ENCODE results near the gene MTFP1.
A peak's percentile ranks its signal among the peaks of the same experiment; 100 is the strongest.
"Not testable (repeated sequence)": the region's sequence is repeated elsewhere in the genome, so short reads cannot be mapped to it uniquely, and the experiment has no call there.

The MTFP1 gene

GRCh38 chr22:30426388-30427353 lies 1.1 kb downstream of the MTFP1 start:
- peak; percentile 77 for DNase-seq (ENCODE audit: low read depth)

- DNase-seq (ENCODE audit: low read depth): no peak
Measured at GRCh38 chr22:30427871-30428270, 2.3 kb downstream of the MTFP1 start.

GRCh38 chr22:30429887-30430286 lies 4.3 kb downstream of the MTFP1 start:
- no peak for DNase-seq (ENCODE audit: low read depth)

- no peak for DNase-seq (ENCODE audit: low read depth)
Measured at GRCh38 chr22:30430933-30431332, 5.4 kb downstream of the MTFP1 start.

- DNase-seq (ENCODE audit: low read depth): no peak
Measured at GRCh38 chr22:30432096-30432495, 6.5 kb downstream of the MTFP1 start.

- DNase-seq (ENCODE audit: low read depth): no peak
Measured at GRCh38 chr22:30432520-30432919, 7.0 kb downstream of the MTFP1 start.

GRCh38 chr22:30433227-30433626 lies 7.7 kb downstream of the MTFP1 start:
- no peak for DNase-seq (ENCODE audit: low read depth)

- DNase-seq (ENCODE audit: low read depth): no peak
Measured at GRCh38 chr22:30433773-30434172, 8.2 kb downstream of the MTFP1 start.

- no peak for DNase-seq (ENCODE audit: low read depth)
Measured at GRCh38 chr22:30434843-30435242, 9.3 kb downstream of the MTFP1 start.

GRCh38 chr22:30435674-30436126 lies 10.1 kb downstream of the MTFP1 start:
- no peak for DNase-seq (ENCODE audit: low read depth)

GRCh38 chr22:30436196-30436595 lies 10.6 kb downstream of the MTFP1 start:
- DNase-seq (ENCODE audit: low read depth): no peak

GRCh38 chr22:30438559-30438958 lies 13.0 kb downstream of the MTFP1 start:
- no peak for DNase-seq (ENCODE audit: low read depth)

GRCh38 chr22:30439226-30439625 lies 13.7 kb downstream of the MTFP1 start:
- no peak for DNase-seq (ENCODE audit: low read depth)

- DNase-seq (ENCODE audit: low read depth): no peak
Measured at GRCh38 chr22:30439836-30440235, 14.3 kb downstream of the MTFP1 start.

GRCh38 chr22:30441088-30441487 lies 15.5 kb downstream of the MTFP1 start:
- DNase-seq (ENCODE audit: low read depth): no peak

GRCh38 chr22:30444632-30445437 lies 19.3 kb downstream of the MTFP1 start:
- DNase-seq (ENCODE audit: low read depth): peak; percentile 51

- peak; percentile 15 for DNase-seq (ENCODE audit: low read depth)
Measured at GRCh38 chr22:30445438-30446145, 20.0 kb downstream of the MTFP1 start.

- no peak for DNase-seq (ENCODE audit: low read depth)
Measured at GRCh38 chr22:30447656-30448055, 22.1 kb downstream of the MTFP1 start.

- not testable (repeated sequence) for DNase-seq (ENCODE audit: low read depth)
Measured at GRCh38 chr22:30451488-30451887, 25.9 kb downstream of the MTFP1 start.

GRCh38 chr22:30452861-30453260 lies 27.3 kb downstream of the MTFP1 start:
- DNase-seq (ENCODE audit: low read depth): no peak

GRCh38 chr22:30453731-30454510 lies 28.4 kb downstream of the MTFP1 start:
- peak; percentile 21 for DNase-seq (ENCODE audit: low read depth)
